HT1080 (cell line): Measurements from ENCODE around the gene TRMT2A. TPM values are rescaled to one million over a fixed set of nuclear protein-coding genes. Genes with fewer than 3 reads are reported as not detected.
"Not testable (repeated sequence)": the region's sequence is repeated elsewhere in the genome, so short reads cannot be mapped to it uniquely, and the experiment has no call there.

Experiments used
- DNase-seq: peaks from one replicate; pipeline ENCODE4 v3.0.0-alpha.2; 2015; ENCODE audit warnings: low read depth
- polyA plus RNA-seq, 2 experiments: library from polyadenylated mRNA; depleted of rRNA; stranded (reverse); fragments of >200 nt; gene quantifications; 2 replicates each; pipeline ENCODE4 v1.2.3, GENCODE V29; 2015
- total RNA-seq: library from RNA; depleted of rRNA; stranded (reverse); fragments of >200 nt; shearing (Covaris generic); gene quantifications from 2 replicates; pipeline ENCODE4 v1.2.3, GENCODE V29; 2014; rRNA removed

TRMT2A gene, protein sequence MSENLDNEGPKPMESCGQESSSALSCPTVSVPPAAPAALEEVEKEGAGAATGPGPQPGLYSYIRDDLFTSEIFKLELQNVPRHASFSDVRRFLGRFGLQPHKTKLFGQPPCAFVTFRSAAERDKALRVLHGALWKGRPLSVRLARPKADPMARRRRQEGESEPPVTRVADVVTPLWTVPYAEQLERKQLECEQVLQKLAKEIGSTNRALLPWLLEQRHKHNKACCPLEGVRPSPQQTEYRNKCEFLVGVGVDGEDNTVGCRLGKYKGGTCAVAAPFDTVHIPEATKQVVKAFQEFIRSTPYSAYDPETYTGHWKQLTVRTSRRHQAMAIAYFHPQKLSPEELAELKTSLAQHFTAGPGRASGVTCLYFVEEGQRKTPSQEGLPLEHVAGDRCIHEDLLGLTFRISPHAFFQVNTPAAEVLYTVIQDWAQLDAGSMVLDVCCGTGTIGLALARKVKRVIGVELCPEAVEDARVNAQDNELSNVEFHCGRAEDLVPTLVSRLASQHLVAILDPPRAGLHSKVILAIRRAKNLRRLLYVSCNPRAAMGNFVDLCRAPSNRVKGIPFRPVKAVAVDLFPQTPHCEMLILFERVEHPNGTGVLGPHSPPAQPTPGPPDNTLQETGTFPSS
- total RNA-seq = 93.4 and 94.3 TPM in 2 replicates
- 42.0 and 48.3 TPM in 2 replicates for polyA plus RNA-seq (2015; cell fraction: cytosol; rRNA removed)
- polyA plus RNA-seq (2015; cell fraction: nucleus; rRNA removed) = 244 and 247 TPM in 2 replicates

GRCh38 chr22:20116951-20117632, at the start of gene TRMT2A:
TSS of gene TRMT2A (minus strand) at chr22:20117226. CDS start at chr22:20116906, 320 bp downstream.
- DNase-seq = peak; percentile 98

DNA sequence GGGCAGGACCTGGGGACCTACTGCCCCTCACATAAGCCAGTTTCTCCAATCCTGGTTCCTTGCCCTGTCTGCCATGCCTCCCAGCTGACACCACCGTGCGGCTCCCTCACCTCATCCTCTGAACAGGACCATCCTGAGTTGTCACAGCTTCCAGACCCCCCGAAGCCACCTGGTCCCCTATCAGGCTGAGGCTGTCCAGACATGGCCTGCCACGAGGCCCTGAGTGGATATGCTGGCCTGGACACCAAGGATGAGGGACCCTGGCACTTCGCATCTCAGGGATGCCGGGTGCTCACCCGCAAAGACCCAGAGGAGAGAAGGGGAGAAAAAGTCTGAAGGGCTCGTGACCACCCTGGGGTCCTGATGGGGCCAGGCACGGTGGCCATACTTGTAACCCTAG, 49.7 kb upstream of the TRMT2A start:
- no peak for DNase-seq

- no peak for DNase-seq
Measured at GRCh38 chr22:20165913-20166312, 48.9 kb upstream of the TRMT2A start.

DNA sequence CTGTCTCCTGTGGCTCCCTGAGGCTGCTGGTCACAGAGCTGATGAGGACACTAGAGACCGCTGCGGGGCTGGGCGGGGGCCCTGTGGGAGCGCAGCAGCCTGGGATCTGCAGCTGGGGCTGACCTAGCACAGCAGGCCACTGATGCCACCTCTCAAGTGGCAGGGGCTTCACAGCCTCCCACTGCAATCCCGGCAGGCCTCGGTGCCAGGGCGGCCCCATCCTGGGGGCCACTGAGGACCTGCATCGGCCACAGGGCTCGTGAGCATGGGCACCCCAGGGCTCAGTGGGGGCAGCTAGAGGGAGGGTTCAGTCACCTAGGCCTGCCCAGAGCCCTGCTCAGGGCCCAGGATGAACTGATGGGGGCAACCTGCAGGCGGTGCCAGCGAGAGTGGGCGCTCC, 48.4 kb upstream of the TRMT2A start:
- no peak for DNase-seq

- no peak for DNase-seq
Measured at GRCh38 chr22:20164863-20165262, 47.8 kb upstream of the TRMT2A start.

- no peak for DNase-seq
Measured at GRCh38 chr22:20160041-20160440, 43.0 kb upstream of the TRMT2A start.

GRCh38 chr22:20159531-20159930, 42.5 kb upstream of the TRMT2A start:
- DNase-seq = not testable (repeated sequence)

GRCh38 chr22:20159076-20159475, 42.0 kb upstream of the TRMT2A start:
- no peak for DNase-seq

GRCh38 chr22:20158391-20159036, 41.5 kb upstream of the TRMT2A start:
- DNase-seq = no peak

- DNase-seq = no peak
Measured at GRCh38 chr22:20157430-20158183, 40.6 kb upstream of the TRMT2A start.

- peak; percentile 56 for DNase-seq
Measured at GRCh38 chr22:20156611-20157429, 39.8 kb upstream of the TRMT2A start.

- DNase-seq = no peak
Measured at GRCh38 chr22:20156042-20156389, 39.0 kb upstream of the TRMT2A start.

- peak; percentile 89 for DNase-seq
Measured at GRCh38 chr22:20155330-20156041, 38.5 kb upstream of the TRMT2A start.

- DNase-seq = peak; percentile 13
Measured at GRCh38 chr22:20154602-20155187, 37.7 kb upstream of the TRMT2A start.

- DNase-seq = no peak
Measured at GRCh38 chr22:20153945-20154344, 36.9 kb upstream of the TRMT2A start.

GRCh38 chr22:20152464-20152890, 35.5 kb upstream of the TRMT2A start:
- DNase-seq = no peak

GRCh38 chr22:20151276-20151588, 34.2 kb upstream of the TRMT2A start:
- DNase-seq = no peak

GRCh38 chr22:20150381-20151275, 33.6 kb upstream of the TRMT2A start, which contains the start of gene CCDC188:
TSS of gene CCDC188 (minus strand) at chr22:20151055. CDS start at chr22:20150986, 69 bp downstream.
- no peak for DNase-seq
